ENCODE measurements around the gene CASP8.

- TF ChIP-seq POLR2AphosphoS5 (IDR thresholded peaks at IDR 0.05; ENCODE audit: low read depth, low read length): no peak
- TF ChIP-seq REST (IDR thresholded peaks at IDR 0.05; ENCODE audit: insufficient read depth in 1 of 2, low read depth in 2 of 2, low read length in 2 of 2): no peak
- TF ChIP-seq TAF1 (IDR thresholded peaks at IDR 0.05; ENCODE audit: borderline replicate concordance, insufficient read depth, low read length): no peak
- no peak for TF ChIP-seq SIN3A (IDR thresholded peaks at IDR 0.05; ENCODE audit: borderline replicate concordance, insufficient read depth, low read length)
Measured at GRCh38 chr2:201244829-201245228, 15.5 kb upstream of the CASP8 start.
